Stimulated activated naive CD8-positive, alpha-beta T cell treated with anti-CD3 and anti-CD28 coated beads, Interleukin-15, Interleukin-2, amounts not matched to agents 100 ng/mL and 50 ng/mL, for 24 hours (primary cell): Measurements from ENCODE around the gene SNX10.

Source experiments
- H3K27ac Mint-ChIP-seq: one replicate; pipeline ENCODE4 v1.8.0; 2021; ENCODE audit warnings: mild to moderate bottlenecking, mixed read lengths
- H3K27me3 Mint-ChIP-seq: one replicate; pipeline ENCODE4 v1.8.0; 2021; ENCODE audit warnings: mixed read lengths
- H3K36me3 Mint-ChIP-seq: one replicate; pipeline ENCODE4 v1.8.0; 2021; ENCODE audit warnings: low read depth, mixed read lengths
- H3K4me1 Mint-ChIP-seq: one replicate; pipeline ENCODE4 v1.8.0; 2021; ENCODE audit warnings: low read depth, mixed read lengths
- H3K4me3 Mint-ChIP-seq: one replicate; pipeline ENCODE4 v1.8.0; 2021; ENCODE audit warnings: mild to moderate bottlenecking, mixed read lengths
- H3K9me3 Mint-ChIP-seq: one replicate; pipeline ENCODE4 v1.8.0; 2021; ENCODE audit warnings: mixed read lengths

Gene SNX10

GRCh38 chr7:26409661-26410547 lies 118.2 kb downstream of the SNX10 start:
- peaks cover 15% of the 10 kb centered on the region for H3K27me3 Mint-ChIP-seq
- H3K9me3 Mint-ChIP-seq = no peaks in the 10 kb centered on the region
- no peaks in the 10 kb centered on the region for H3K4me1 Mint-ChIP-seq
- H3K4me3 Mint-ChIP-seq = no peak overlapping the region
- no peaks in the 10 kb centered on the region for H3K36me3 Mint-ChIP-seq
- H3K27ac Mint-ChIP-seq = no peak overlapping the region

DNA sequence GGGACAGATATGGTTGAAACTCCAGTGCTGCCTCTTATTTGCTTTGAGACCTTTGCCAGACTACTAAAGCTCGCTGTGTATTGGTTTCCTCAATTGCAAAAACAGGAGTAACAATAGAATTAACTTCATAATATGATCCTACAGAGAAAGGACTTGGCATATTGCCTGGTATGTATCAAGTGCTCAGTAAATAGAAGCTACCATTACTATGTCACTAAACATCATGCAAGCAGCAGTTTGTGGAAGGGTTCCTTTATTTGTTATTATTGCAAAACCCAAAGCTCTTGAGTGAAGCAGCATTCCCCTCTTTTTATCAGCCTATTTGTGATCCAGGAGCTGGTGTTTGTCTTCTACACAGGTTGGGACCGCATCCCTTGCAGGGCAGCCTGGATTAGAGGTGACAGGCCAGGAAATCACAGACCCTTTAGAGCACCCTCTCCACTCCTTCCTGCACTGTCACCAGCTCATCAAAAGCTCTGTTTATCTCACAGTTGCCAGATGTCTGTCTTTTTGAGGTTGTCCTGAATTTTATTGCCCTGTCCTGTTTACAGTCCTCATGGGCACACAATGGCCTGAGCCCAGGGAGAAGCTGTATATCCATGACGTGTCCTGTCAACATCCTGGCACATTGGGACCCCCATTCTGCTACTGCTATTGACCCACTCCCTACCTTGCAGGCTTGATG lies 121.5 kb downstream of the SNX10 start:
- Mint-ChIP-seq H3K9me3 (no peaks in the 10 kb centered on the region), H3K4me1 (no peaks in the 10 kb centered on the region), H3K27ac (no peak overlapping the region), H3K27me3 (peaks cover 9% of the 10 kb centered on the region), H3K36me3 (no peaks in the 10 kb centered on the region), H3K4me3 (no peak overlapping the region)

DNA sequence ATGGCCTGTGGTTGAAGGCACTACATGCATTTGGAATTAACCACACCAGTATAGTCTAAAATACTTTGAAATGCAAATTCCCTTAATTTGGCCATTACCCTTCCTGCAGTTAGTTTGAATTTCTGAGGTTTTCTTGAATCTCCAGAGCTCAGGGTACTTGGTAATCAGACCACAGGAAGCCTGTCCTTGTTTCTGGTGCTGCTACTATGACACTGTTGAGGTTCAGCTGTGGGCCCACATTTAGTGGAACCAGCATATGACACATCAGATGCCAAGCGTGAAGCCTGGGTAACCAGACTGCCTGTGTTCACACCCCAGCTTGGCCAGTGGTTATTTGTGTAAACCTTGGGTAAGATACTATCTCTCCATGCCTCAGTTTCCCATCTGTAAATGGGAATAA lies 124.3 kb downstream of the SNX10 start:
- Mint-ChIP-seq H3K4me3 (no peak overlapping the region), H3K9me3 (no peaks in the 10 kb centered on the region), H3K4me1 (no peaks in the 10 kb centered on the region), H3K27me3 (peaks cover 8% of the 10 kb centered on the region), H3K27ac (no peak overlapping the region), H3K36me3 (no peaks in the 10 kb centered on the region)

GRCh38 chr7:26417911-26418413 lies 126.3 kb downstream of the SNX10 start:
- H3K9me3 Mint-ChIP-seq = no peaks in the 10 kb centered on the region
- H3K4me3 Mint-ChIP-seq = no peak overlapping the region
- no peaks in the 10 kb centered on the region for H3K36me3 Mint-ChIP-seq
- no peak overlapping the region for H3K27ac Mint-ChIP-seq
- H3K4me1 Mint-ChIP-seq = no peaks in the 10 kb centered on the region
- H3K27me3 Mint-ChIP-seq = peaks cover 8% of the 10 kb centered on the region

GRCh38 chr7:26419198-26419597 lies 127.5 kb downstream of the SNX10 start:
- no peaks in the 10 kb centered on the region for H3K9me3 Mint-ChIP-seq
- peaks cover 8% of the 10 kb centered on the region for H3K27me3 Mint-ChIP-seq
- no peak overlapping the region for H3K4me3 Mint-ChIP-seq
- H3K36me3 Mint-ChIP-seq = no peaks in the 10 kb centered on the region
- H3K27ac Mint-ChIP-seq = no peak overlapping the region
- no peaks in the 10 kb centered on the region for H3K4me1 Mint-ChIP-seq

DNA sequence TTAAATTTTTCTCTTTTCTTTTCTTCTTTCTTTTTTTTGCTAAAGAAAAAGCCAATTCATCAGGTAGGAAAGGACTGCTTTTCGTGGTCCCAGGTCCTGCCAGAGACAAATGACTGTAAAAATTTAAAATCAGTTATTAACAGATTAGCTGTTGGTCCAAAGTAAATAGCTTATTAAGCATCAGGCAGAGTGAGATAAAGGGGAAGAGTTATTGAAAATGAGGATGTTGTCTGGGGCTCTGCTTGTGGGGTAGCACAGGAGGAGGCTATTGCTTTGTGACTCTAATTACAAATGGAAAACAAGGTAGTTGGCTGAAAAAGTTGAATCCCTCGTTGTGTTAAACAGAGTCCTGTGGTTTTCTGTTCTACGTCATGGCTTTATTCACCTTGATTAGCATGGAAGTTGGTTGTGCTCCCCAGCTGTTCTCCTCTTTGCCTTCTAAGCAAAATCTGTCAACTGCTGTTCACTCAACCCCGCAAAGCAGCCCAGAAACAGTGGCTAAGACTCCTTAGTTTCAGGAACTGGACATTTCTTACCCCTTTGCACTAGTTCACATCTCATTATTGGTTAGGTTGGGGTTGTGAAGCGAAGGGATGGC lies 128.9 kb downstream of the SNX10 start:
- H3K36me3 Mint-ChIP-seq = no peaks in the 10 kb centered on the region
- H3K27me3 Mint-ChIP-seq = peaks cover 8% of the 10 kb centered on the region
- no peaks in the 10 kb centered on the region for H3K9me3 Mint-ChIP-seq
- H3K27ac Mint-ChIP-seq = no peak overlapping the region
- no peaks in the 10 kb centered on the region for H3K4me1 Mint-ChIP-seq
- H3K4me3 Mint-ChIP-seq = no peak overlapping the region

DNA sequence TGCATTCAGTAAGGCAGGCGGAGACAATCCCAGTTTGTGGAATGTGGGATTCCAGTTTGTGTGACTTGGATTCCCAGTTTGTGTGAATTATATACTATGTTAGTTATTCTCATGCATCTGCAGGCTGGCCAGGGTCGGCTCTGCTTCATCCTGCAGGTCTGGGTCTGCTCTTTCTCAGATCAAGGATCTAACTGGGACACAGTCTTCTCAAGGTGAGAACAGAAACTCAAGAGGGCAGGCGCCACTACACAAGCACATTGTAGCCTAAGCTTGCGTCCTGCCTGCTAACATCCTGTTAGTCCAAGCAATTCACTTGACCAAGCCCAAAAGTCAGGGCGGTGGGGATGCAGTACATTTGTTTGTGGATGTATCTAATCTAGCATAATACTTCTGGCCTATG lies 131.1 kb downstream of the SNX10 start:
- no peak overlapping the region for H3K4me3 Mint-ChIP-seq
- H3K36me3 Mint-ChIP-seq = no peaks in the 10 kb centered on the region
- peaks cover 10% of the 10 kb centered on the region for H3K27me3 Mint-ChIP-seq
- H3K27ac Mint-ChIP-seq = no peak overlapping the region
- H3K4me1 Mint-ChIP-seq = no peaks in the 10 kb centered on the region
- H3K9me3 Mint-ChIP-seq = no peaks in the 10 kb centered on the region

DNA sequence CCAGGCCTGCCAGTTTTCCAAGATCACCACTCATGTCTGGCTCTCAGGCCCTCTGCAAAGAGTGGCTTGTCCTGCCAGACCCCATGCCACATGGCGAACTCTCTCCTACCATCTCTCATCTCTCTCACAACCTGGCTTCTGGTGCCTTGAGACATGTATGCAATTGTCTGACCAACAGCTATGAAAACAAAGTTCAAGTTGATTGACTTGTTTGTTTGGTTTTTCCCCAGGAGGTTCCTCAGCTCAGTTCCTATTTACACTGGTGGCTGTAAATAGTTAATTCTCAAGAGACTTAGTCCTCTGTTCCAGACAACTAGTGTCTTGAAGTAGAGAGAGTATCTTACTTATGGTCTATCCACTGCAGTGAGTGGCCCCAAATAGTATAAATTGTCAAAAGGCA lies 131.8 kb downstream of the SNX10 start:
- no peaks in the 10 kb centered on the region for H3K9me3 Mint-ChIP-seq
- H3K36me3 Mint-ChIP-seq = no peaks in the 10 kb centered on the region
- H3K27me3 Mint-ChIP-seq = peaks cover 3% of the 10 kb centered on the region
- H3K4me1 Mint-ChIP-seq = no peaks in the 10 kb centered on the region
- H3K27ac Mint-ChIP-seq = no peak overlapping the region
- H3K4me3 Mint-ChIP-seq = no peak overlapping the region
